Smooth muscle cell (in vitro differentiated cells): ENCODE data around the gene BLMH. TPM values are rescaled to one million over a fixed set of nuclear protein-coding genes. Genes with fewer than 3 reads are reported as not detected.

Experiments
- DNase-seq: peaks from one replicate; lab custom pipeline; 2025; ENCODE audit not compliant: unreplicated experiment; lab: John Stamatoyannopoulos, UW
- H2AFZ ChIP-seq: fragments of 200-600 bp; sonication (generic); 2 replicates; pipeline ENCODE4 v1.6.0; 2016; ENCODE audit warnings: antibody characterized with exemption, low read depth, mild to moderate bottlenecking
- H3F3A ChIP-seq: fragments of 200-600 bp; sonication (generic); 2 replicates; pipeline ENCODE4 v1.6.0; 2017; ENCODE audit warnings: antibody characterized with exemption, low read depth
- H3K27ac ChIP-seq: fragments of 200-600 bp; sonication (generic); 2 replicates; pipeline ENCODE4 v1.5.1; 2016; ENCODE audit warnings: low read depth, mild to moderate bottlenecking
- H3K27me3 ChIP-seq: fragments of 200-600 bp; sonication (generic); 2 replicates; pipeline ENCODE4 v1.6.1; 2016; ENCODE audit warnings: low read depth, mild to moderate bottlenecking
- H3K36me3 ChIP-seq: fragments of 200-600 bp; sonication (generic); 2 replicates; pipeline ENCODE4 v1.5.1; 2016; ENCODE audit warnings: low read depth
- H3K4me1 ChIP-seq: fragments of 200-600 bp; sonication (generic); 2 replicates; pipeline ENCODE4 v1.5.1; 2016; ENCODE audit warnings: low read depth
- H3K4me2 ChIP-seq: fragments of 200-600 bp; sonication (generic); 2 replicates; pipeline ENCODE4 v1.6.0; 2016; ENCODE audit warnings: mild to moderate bottlenecking
- H3K4me3 ChIP-seq: fragments of 200-600 bp; sonication (generic); 2 replicates; pipeline ENCODE4 v1.5.1; 2016; ENCODE audit warnings: mild to moderate bottlenecking
- H3K79me2 ChIP-seq: fragments of 200-600 bp; sonication (generic); 2 replicates; pipeline ENCODE4 v1.6.0; 2016; ENCODE audit warnings: low read depth, mild to moderate bottlenecking
- H3K9ac ChIP-seq: fragments of 200-600 bp; sonication (generic); 2 replicates; pipeline ENCODE4 v1.6.0; 2016; ENCODE audit warnings: low read depth
- H3K9me3 ChIP-seq: fragments of 200-600 bp; sonication (generic); replicated peaks from 2 replicates; pipeline ENCODE4 v1.5.1; 2016; ENCODE audit warnings: low read depth
- H4K20me1 ChIP-seq: fragments of 200-600 bp; sonication (generic); 2 replicates; pipeline ENCODE4 v1.6.0; 2016; ENCODE audit warnings: low read depth
- CTCF ChIP-seq: fragments of 200-600 bp; sonication (generic); IDR thresholded peaks from 2 replicates; pipeline ENCODE4 v1.5.1; 2017; ENCODE audit warnings: borderline replicate concordance, mild to moderate bottlenecking, antibody characterized with exemption; ENCODE audit not compliant: insufficient read depth, poor library complexity, severe bottlenecking
- WGBS: methylation state at CpG from one replicate; pipeline ENCODE4 v1.1.7; 2016; ENCODE audit warnings: low lambda C conversion rate; 5-methylcytosine and 5-hydroxymethylcytosine counted together
- polyA plus RNA-seq: library from polyadenylated mRNA; unstranded; fragments of >200 nt; fragmentation: Nextera tagmentation; extraction: Ambion mirVana; gene quantifications from 2 replicates; pipeline ENCODE4 v1.2.1, GENCODE V29; 2016
- total RNA-seq: library from RNA; depleted of rRNA; stranded (reverse); fragments of >200 nt; gene quantifications from 2 replicates; pipeline ENCODE4 v1.2.3, GENCODE V29; 2014

Gene BLMH
- total and polyA plus RNA-seq, 2 experiments from 2014 or later, result 13.2 to 20.5 TPM

DNA sequence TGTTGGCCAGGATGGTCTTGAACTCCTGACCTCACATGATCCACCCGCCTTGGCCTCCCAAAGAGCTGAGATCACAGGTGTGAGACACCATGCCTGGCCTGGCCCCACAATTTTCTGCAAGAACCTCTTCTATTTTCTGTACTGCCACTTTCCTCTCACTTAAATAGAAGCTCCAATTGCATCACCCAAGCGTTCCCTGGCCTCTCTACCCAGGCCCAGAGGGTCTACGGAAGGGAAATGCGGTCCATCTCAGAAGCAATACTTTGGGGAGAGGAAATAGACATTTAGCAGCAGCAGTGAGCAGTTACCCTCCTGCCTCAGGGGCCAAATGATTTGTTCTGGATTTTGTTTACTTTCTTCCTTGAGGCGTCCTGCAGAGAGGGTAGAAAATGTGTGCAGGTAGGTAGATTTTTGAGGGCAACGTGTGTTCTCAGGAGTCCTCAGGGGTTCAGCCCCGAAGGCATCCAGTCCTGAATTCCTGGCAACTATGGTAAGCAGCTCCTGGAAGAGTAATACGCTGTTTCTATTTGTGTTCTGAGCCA lies 67.3 kb downstream of the BLMH start:
- Histone ChIP-seq H3K27ac (no peak overlapping the region), H3K4me2 (no peak overlapping the region), H3K79me2 (no peaks in the 10 kb centered on the region), H2AFZ (no peak overlapping the region), H3K36me3 (no peaks in the 10 kb centered on the region), H3K9me3 (no peaks in the 10 kb centered on the region), H3K4me3 (no peak overlapping the region), H3K4me1 (peaks cover 7% of the 10 kb centered on the region), H3F3A (no peaks in the 10 kb centered on the region), H3K9ac (no peak overlapping the region), H3K27me3 (peaks cover 5% of the 10 kb centered on the region), H4K20me1 (no peaks in the 10 kb centered on the region)
- DNase-seq, result no peak
- 71% methylated on average over 8 of the region's 8 CpGs for WGBS
- no peak for TF ChIP-seq CTCF

- H3K4me2 ChIP-seq, result no peak overlapping the region
- no peaks in the 10 kb centered on the region for H3K9me3 ChIP-seq
- TF ChIP-seq CTCF, result no peak
- no peaks in the 10 kb centered on the region for H3K79me2 ChIP-seq
- no peaks in the 10 kb centered on the region for H3K27me3 ChIP-seq
- no peak overlapping the region for H3K9ac ChIP-seq
- no peak for DNase-seq
- no peak overlapping the region for H3K4me3 ChIP-seq
- H3K36me3 ChIP-seq, result no peaks in the 10 kb centered on the region
- no peaks in the 10 kb centered on the region for H3F3A ChIP-seq
- H2AFZ ChIP-seq, result no peak overlapping the region
- H3K4me1 ChIP-seq, result peaks cover 7% of the 10 kb centered on the region
- 91% methylated on average over 13 of the region's 13 CpGs for WGBS
- H4K20me1 ChIP-seq, result no peaks in the 10 kb centered on the region
- no peak overlapping the region for H3K27ac ChIP-seq
Observed at GRCh38 chr17:30222721-30223175, 69.0 kb downstream of the BLMH start.

GRCh38 chr17:30222251-30222650 lies 69.5 kb downstream of the BLMH start:
- H3K27ac ChIP-seq, result no peak overlapping the region
- H3K9ac ChIP-seq, result no peak overlapping the region
- no peak overlapping the region for H3K4me3 ChIP-seq
- no peaks in the 10 kb centered on the region for H3K27me3 ChIP-seq
- H3K4me1 ChIP-seq, result peaks cover 7% of the 10 kb centered on the region
- H3K36me3 ChIP-seq, result no peaks in the 10 kb centered on the region
- no peaks in the 10 kb centered on the region for H4K20me1 ChIP-seq
- no peak overlapping the region for H3K4me2 ChIP-seq
- 77% methylated on average over 4 of the region's 4 CpGs for WGBS
- TF ChIP-seq CTCF, result no peak
- no peaks in the 10 kb centered on the region for H3F3A ChIP-seq
- DNase-seq, result no peak
- no peaks in the 10 kb centered on the region for H3K79me2 ChIP-seq
- H3K9me3 ChIP-seq, result no peaks in the 10 kb centered on the region
- H2AFZ ChIP-seq, result no peak overlapping the region

DNA sequence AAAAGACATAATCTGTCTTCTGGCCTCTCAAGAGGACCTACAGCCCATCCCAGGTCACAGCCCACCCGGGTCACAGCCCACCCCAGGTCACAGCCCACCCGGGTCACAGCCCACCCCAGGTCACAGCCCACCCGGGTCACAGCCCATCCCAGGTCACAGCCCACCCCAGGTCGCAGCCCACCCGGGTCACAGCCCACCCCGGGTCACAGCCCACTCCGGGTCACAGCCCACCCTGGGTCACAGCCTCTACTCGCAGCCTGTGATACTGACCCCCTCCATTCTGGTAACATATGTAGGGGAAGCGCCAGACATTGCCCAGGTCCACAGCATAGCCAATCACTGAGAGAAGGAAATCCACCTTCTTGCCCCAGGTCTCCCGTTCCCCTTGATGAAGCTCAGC lies 70.4 kb downstream of the BLMH start:
- H3K9me3 ChIP-seq, result no peaks in the 10 kb centered on the region
- H3K36me3 ChIP-seq, result no peaks in the 10 kb centered on the region
- no peak for TF ChIP-seq CTCF
- peaks cover 7% of the 10 kb centered on the region for H3K4me1 ChIP-seq
- WGBS, result 82% methylated on average over 1 of the region's 10 CpGs
- H3K27ac ChIP-seq, result no peak overlapping the region
- no peaks in the 10 kb centered on the region for H3F3A ChIP-seq
- DNase-seq, result no peak
- no peak overlapping the region for H3K9ac ChIP-seq
- no peak overlapping the region for H3K4me2 ChIP-seq
- H2AFZ ChIP-seq, result no peak overlapping the region
- H3K79me2 ChIP-seq, result no peaks in the 10 kb centered on the region
- no peaks in the 10 kb centered on the region for H4K20me1 ChIP-seq
- no peak overlapping the region for H3K4me3 ChIP-seq
- H3K27me3 ChIP-seq, result no peaks in the 10 kb centered on the region
